ENCODE measurements around the gene RNF149.

- no peak for TF ChIP-seq CTCF (IDR thresholded peaks at IDR 0.05)
- TF ChIP-seq POLR2A (IDR thresholded peaks at IDR 0.05), result no peak
These were observed 34.4 kb downstream of the RNF149 start for GRCh38 chr2:101274142-101274541.
